Muscle of leg (tissue), 16 donors: Measurements from ENCODE around the gene ZNF573. TPM values are rescaled to one million over a fixed set of nuclear protein-coding genes. Genes with fewer than 3 reads are reported as not detected.
"Not testable (repeated sequence)": the region's sequence is repeated elsewhere in the genome, so short reads cannot be mapped to it uniquely, and the experiment has no call there.

ENCODE experiments used
- DNase-seq: peaks from one replicate; pipeline ENCODE4 v3.0.0; 2013
- H3K27ac ChIP-seq: one replicate; pipeline ENCODE4 v1.5.1; 2013; ENCODE audit warnings: mild to moderate bottlenecking, low read length, control low read depth
- H3K27me3 ChIP-seq: one replicate; pipeline ENCODE4 v1.6.1; 2013; ENCODE audit warnings: low read length; ENCODE audit not compliant: control insufficient read depth, insufficient read depth
- H3K36me3 ChIP-seq: one replicate; pipeline ENCODE4 v1.6.1; 2013; ENCODE audit warnings: low read length; ENCODE audit not compliant: control insufficient read depth, insufficient read depth
- H3K4me1 ChIP-seq: one replicate; pipeline ENCODE4 v1.6.1; 2013; ENCODE audit warnings: low read length; ENCODE audit not compliant: control insufficient read depth, insufficient read depth
- H3K4me3 ChIP-seq: one replicate; pipeline ENCODE4 v1.5.1; 2013; ENCODE audit warnings: low read length, control low read depth
- H3K9me3 ChIP-seq: replicated peaks from 2 replicates; pipeline ENCODE4 v1.6.1; 2013; ENCODE audit warnings: low read depth, low read length; ENCODE audit not compliant: control insufficient read depth
- WGBS: methylation state at CpG from one replicate; pipeline ENCODE4 v1.1.5; 2013; ENCODE audit warnings: missing lambda C conversion rate; ENCODE audit not compliant: insufficient coverage; 5-methylcytosine and 5-hydroxymethylcytosine counted together
- long read RNA-seq, 11 donors: transcript quantifications; one replicate each; lab custom pipeline, GENCODE V29; 2026
- polyA plus RNA-seq, 8 donors: library from polyadenylated mRNA; unstranded; fragments of 120-200 nt; gene quantifications; one replicate each; pipeline versions ENCODE4 v1.2.1 to v1.2.3, GENCODE V29; 2013; ENCODE audit warnings: inconsistent platforms in 1 of 8, low replicate concordance in 1 of 8; ENCODE audit not compliant: insufficient read length in 8 of 8, insufficient read depth in 1 of 8
- total RNA-seq: library from RNA; stranded (reverse); fragments of 120-200 nt; gene quantifications from one replicate; pipeline ENCODE4 v1.2.4, GENCODE V29; 2013

ZNF573 gene
- total RNA-seq (17.1 TPM), polyA plus RNA-seq (10 to 100 TPM in 1 of 8 donors, 1 to 10 TPM in 7; 5.9 to 14.9 (median 8.2) TPM)
- long read RNA-seq, donor 1, result 0 reads
- long read RNA-seq, donor 2, partial matches to known transcripts, result 8 of 8 reads
- long read RNA-seq, donor 2, other reads (novel, unspliced or antisense), result 0 of 8 reads
- long read RNA-seq, donor 3, partial matches to known transcripts, result 16 of 17 reads
- long read RNA-seq, donor 3, other reads (novel, unspliced or antisense), result 0 of 17 reads
- long read RNA-seq, donor 4, partial matches to known transcripts, result 6 of 6 reads
- long read RNA-seq, donor 4, other reads (novel, unspliced or antisense), result 0 of 6 reads
- long read RNA-seq, donor 5, partial matches to known transcripts, result 12 of 13 reads
- long read RNA-seq, donor 5, other reads (novel, unspliced or antisense), result 0 of 13 reads
- long read RNA-seq, donor 6, partial matches to known transcripts, result 7 of 7 reads
- long read RNA-seq, donor 6, other reads (novel, unspliced or antisense), result 0 of 7 reads
- long read RNA-seq, donor 7, partial matches to known transcripts, result 0 of 1 reads
- long read RNA-seq, donor 7, other reads (novel, unspliced or antisense), result 0 of 1 reads
- long read RNA-seq, donor 8, result 0 reads
- long read RNA-seq, donor 9, result 0 reads
- long read RNA-seq, donor 10, result 0 reads
- long read RNA-seq, donor 11, partial matches to known transcripts, result 0 of 6 reads
- long read RNA-seq, donor 11, other reads (novel, unspliced or antisense), result 6 of 6 reads

GRCh38 chr19:37779127-37780005, at the start of gene ZNF573:
Gene ZNF573, minus strand, starts transcription at chr19:37779586. Its CDS starts 5,857 bp downstream, at chr19:37773729.
- Histone ChIP-seq H3K36me3 (no peaks in the 10 kb centered on the region), H3K27me3 (no peaks in the 10 kb centered on the region), H3K27ac (peak within 1 kb of the TSS; percentile 98), H3K9me3 (peaks cover 9% of the 10 kb centered on the region), H3K4me1 (peaks cover 3% of the 10 kb centered on the region), H3K4me3 (peak within 1 kb of the TSS; percentile 63)
- under 1% methylated on average over 39 of the region's 47 CpGs for WGBS
- peak; percentile 97 for DNase-seq

- H3K27ac ChIP-seq, result peak overlapping the region; percentile 42
- H3K9me3 ChIP-seq, result peaks cover 2% of the 10 kb centered on the region
- peak; percentile 89 for DNase-seq
- WGBS, result 0% methylated on average over 56 of the region's 60 CpGs
- peaks cover 4% of the 10 kb centered on the region for H3K36me3 ChIP-seq
- H3K4me3 ChIP-seq, result peak overlapping the region; percentile 81
- H3K27me3 ChIP-seq, result no peaks in the 10 kb centered on the region
- peaks cover 10% of the 10 kb centered on the region for H3K4me1 ChIP-seq
Observed at GRCh38 chr19:37817180-37817981, 38.0 kb upstream of the ZNF573 start.

- H3K27me3 ChIP-seq, H3K36me3 ChIP-seq, H3K27ac ChIP-seq, H3K4me3 ChIP-seq, H3K4me1 ChIP-seq, H3K9me3 ChIP-seq, DNase-seq: not testable (repeated sequence)
- 79% methylated on average over 4 of the region's 5 CpGs for WGBS
Observed at GRCh38 chr19:37815611-37816010, 36.2 kb upstream of the ZNF573 start.

- no peak for DNase-seq
- H3K27me3 ChIP-seq, result no peaks in the 10 kb centered on the region
- no peaks in the 10 kb centered on the region for H3K36me3 ChIP-seq
- H3K9me3 ChIP-seq, result peaks cover 10% of the 10 kb centered on the region
- H3K27ac ChIP-seq, result no peak overlapping the region
- H3K4me1 ChIP-seq, result peaks cover 10% of the 10 kb centered on the region
- no peak overlapping the region for H3K4me3 ChIP-seq
- 76% methylated on average over 2 of the region's 2 CpGs for WGBS
Observed at GRCh38 chr19:37813340-37813739, 34.0 kb upstream of the ZNF573 start.

DNA sequence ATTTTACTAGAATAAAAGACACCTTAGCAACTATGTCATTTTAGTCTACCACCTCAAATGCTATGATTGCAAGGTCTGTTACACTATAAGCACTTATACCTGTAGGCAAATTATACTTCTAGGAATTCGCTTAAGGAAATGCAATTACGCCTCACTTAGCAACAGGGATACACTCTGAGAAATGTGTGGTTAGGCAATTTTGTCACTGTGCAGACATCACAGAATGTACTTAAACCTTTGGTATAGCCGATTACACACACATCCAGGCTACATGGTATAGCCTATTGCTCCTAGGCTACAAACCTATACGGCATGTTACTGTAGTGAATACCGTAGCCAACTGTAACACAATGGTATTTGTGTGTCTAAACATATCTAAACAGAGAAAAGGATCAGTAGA, 30.0 kb upstream of the ZNF573 start:
- Histone ChIP-seq H3K9me3 (peaks cover 30% of the 10 kb centered on the region), H3K4me3 (no peak overlapping the region), H3K4me1 (no peaks in the 10 kb centered on the region), H3K27me3 (no peaks in the 10 kb centered on the region), H3K36me3 (no peaks in the 10 kb centered on the region), H3K27ac (no peak overlapping the region)
- whole genome bisulfite sequencing, result no CpG with 5 or more reads among the region's 5 CpGs
- DNase-seq, result no peak

- no peaks in the 10 kb centered on the region for H3K27me3 ChIP-seq
- H3K9me3 ChIP-seq, result peaks cover 54% of the 10 kb centered on the region
- H3K27ac ChIP-seq, result no peak overlapping the region
- no peaks in the 10 kb centered on the region for H3K36me3 ChIP-seq
- WGBS, result 55% methylated on average over 2 of the region's 7 CpGs
- no peak overlapping the region for H3K4me3 ChIP-seq
- H3K4me1 ChIP-seq, result no peaks in the 10 kb centered on the region
- no peak for DNase-seq
Observed at GRCh38 chr19:37803249-37803840, 24.0 kb upstream of the ZNF573 start.

DNA sequence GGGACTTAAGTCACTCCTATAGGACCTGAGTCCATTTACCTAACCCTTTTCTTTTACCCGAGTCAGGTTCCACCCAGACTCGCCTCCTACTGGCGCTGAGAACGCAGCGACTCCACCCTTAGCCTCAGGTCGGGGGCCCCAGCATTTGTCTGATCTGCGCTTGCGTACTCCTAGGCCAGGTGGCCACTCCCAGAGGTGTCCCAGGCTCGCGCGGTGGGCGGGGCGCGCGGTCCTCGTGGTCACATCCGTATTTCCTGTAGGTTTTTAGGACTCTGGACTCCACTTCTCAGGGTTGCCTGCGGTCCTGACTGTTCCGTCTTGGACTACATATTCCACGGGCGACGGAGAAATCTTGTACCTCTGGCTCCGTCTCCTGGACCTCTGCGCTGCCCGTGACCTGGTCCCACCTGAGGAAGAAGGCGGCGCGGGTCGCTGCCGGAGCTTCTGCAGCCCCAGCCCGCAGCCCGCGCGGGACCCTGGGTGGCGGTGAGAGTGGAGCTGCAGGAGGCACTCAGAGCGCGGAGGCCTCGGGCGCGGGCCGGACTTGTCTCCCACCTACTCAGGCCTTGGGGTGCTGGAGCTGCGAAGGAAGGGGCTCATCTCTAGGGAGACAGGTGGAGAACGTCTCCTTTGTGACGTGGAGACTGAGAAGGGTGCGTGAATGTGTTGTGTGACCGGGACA, 11.0 kb upstream of the ZNF573 start:
- no peaks in the 10 kb centered on the region for H3K27me3 ChIP-seq
- H3K4me1 ChIP-seq, result no peaks in the 10 kb centered on the region
- H3K36me3 ChIP-seq, result no peaks in the 10 kb centered on the region
- WGBS, result 64% methylated on average over 38 of the region's 46 CpGs
- H3K27ac ChIP-seq, result no peak overlapping the region
- no peak overlapping the region for H3K4me3 ChIP-seq
- DNase-seq, result no peak
- peaks cover 50% of the 10 kb centered on the region for H3K9me3 ChIP-seq

- H3K27ac ChIP-seq, result peak overlapping the region; percentile 98
- peak; percentile 37 for DNase-seq
- H3K9me3 ChIP-seq, result peaks cover 5% of the 10 kb centered on the region
- peak overlapping the region; percentile 63 for H3K4me3 ChIP-seq
- WGBS, result no CpG with 5 or more reads among the region's 7 CpGs
- peaks cover 3% of the 10 kb centered on the region for H3K4me1 ChIP-seq
- peaks cover 2% of the 10 kb centered on the region for H3K36me3 ChIP-seq
- H3K27me3 ChIP-seq, result no peaks in the 10 kb centered on the region
Observed at GRCh38 chr19:37778613-37779126, 716 bp downstream of the ZNF573 start.
